Measurements from ENCODE around the gene OR8D4. TPM values are rescaled to one million over a fixed set of nuclear protein-coding genes. Genes with fewer than 3 reads are reported as not detected.

The OR8D4 gene
- total RNA-seq, 8 experiments from 2014 or later: 0.09 to 0.57 (median 0.14) TPM; not detected in 4

DNA sequence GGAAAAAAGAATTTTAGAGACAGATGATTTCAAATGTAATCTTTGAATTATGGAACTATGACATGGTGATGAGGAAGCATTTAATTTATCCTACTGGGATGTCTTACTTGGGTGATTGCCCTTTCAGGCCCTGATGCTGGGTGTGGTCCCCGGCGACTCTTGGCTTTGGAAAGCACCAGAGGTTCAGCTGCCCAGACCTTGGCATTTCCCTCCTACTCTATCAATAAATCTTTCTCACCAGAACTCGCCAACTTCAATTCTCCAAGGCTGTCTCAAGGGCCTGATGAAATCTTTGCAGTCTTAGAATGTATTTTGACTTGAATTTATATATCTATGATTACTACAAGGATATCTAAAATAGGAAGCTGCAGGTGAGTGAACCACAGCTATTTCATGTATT, 19.0 kb downstream of the OR8D4 start:
- in situ Hi-C loops (cut with MboI; ENCODE audit: low pct_unique_long_range_greater_than_20kb in 2 of 9, low sequenced_read_pairs in 9 of 9, unreplicated experiment in 9 of 9): no loop called here
- 6 to 100% (median 79%) methylated on average over 1 to 3 of the region's 3 CpGs; no CpG with 5 or more reads in 3 of the 10 experiments for WGBS, 10 experiments
- no peak overlapping the region for H3K4me3 ChIP-seq
- no peak overlapping the region for H3K27ac ChIP-seq
- ATAC-seq (replicated peaks in 6 of 8): no peak
- no peaks in the 10 kb centered on the region for H3K4me1 ChIP-seq (replicated peaks in 1 of 2)

DNA sequence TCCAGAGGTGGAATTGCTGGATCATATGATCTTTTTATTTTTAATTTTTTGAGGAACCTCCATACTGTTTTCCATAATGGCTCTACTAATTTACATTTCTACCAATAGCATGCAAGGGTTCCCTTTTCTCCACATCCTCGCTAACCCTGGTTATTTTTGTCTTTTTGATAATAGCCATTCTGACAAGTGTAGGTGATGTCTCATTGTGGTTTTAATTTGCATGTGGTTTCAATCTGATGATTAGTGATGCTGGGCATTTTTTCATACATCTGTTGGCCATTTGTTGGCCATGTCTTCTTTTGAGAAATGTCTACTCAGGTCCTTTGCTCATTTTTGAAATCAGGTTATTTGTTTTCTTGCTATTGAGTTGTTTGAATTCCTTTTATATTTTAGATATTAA, 22.1 kb downstream of the OR8D4 start:
- H3K4me3 ChIP-seq: no peak overlapping the region
- no peak for ATAC-seq (replicated peaks in 6 of 8)
- 0 to 89% (median 82%) methylated on average over 1 of the region's 1 CpG for WGBS, 10 experiments
- no peaks in the 10 kb centered on the region for H3K4me1 ChIP-seq (replicated peaks in 1 of 2)
- in situ Hi-C loops (cut with MboI; ENCODE audit: low pct_unique_long_range_greater_than_20kb in 2 of 9, low sequenced_read_pairs in 9 of 9, unreplicated experiment in 9 of 9): no loop called here
- no peak overlapping the region for H3K27ac ChIP-seq

- no peaks in the 10 kb centered on the region for H3K4me1 ChIP-seq (replicated peaks in 1 of 2)
- H3K4me3 ChIP-seq: no peak within 1 kb of the TSS
- WGBS, 10 experiments: 0 to 100% (median 40%) methylated on average over 1 of the region's 1 CpG; no CpG with 5 or more reads in 5 of the 10 experiments
- no peak for ATAC-seq (replicated peaks in 6 of 8)
- no peak within 1 kb of the TSS for H3K27ac ChIP-seq
- in situ Hi-C loops (cut with MboI; ENCODE audit: low pct_unique_long_range_greater_than_20kb in 2 of 9, low sequenced_read_pairs in 9 of 9, unreplicated experiment in 9 of 9): loop anchor here in 1 of 9 experiments (25.0 kb wide), 2 partner anchors 102 to 177 kb away; partner anchors contain the start of gene OR6X1
These were observed 37.4 kb downstream of the OR8D4 start, which contains the start of gene OR4D5 for GRCh38 chr11:123939317-123939716. TSS of gene OR4D5 (plus strand) at chr11:123939617. CDS start at chr11:123939617, 0 bp downstream.

GRCh38 chr11:123942413-123942812, 40.4 kb downstream of the OR8D4 start:
- ATAC-seq (replicated peaks in 6 of 8): no peak
- H3K4me3 ChIP-seq: no peak overlapping the region
- no peaks in the 10 kb centered on the region for H3K4me1 ChIP-seq (replicated peaks in 1 of 2)
- in situ Hi-C loops (cut with MboI; ENCODE audit: low pct_unique_long_range_greater_than_20kb in 2 of 9, low sequenced_read_pairs in 9 of 9, unreplicated experiment in 9 of 9): loop anchor here in 1 of 9 experiments (25.0 kb wide), 2 partner anchors 105 to 180 kb away; partner anchors contain the start of gene OR6X1
- 0 to 93% (median 76%) methylated on average over 1 to 4 of the region's 4 CpGs for WGBS, 10 experiments
- no peak overlapping the region for H3K27ac ChIP-seq

GRCh38 chr11:123943738-123944137, 41.8 kb downstream of the OR8D4 start, which contains the start of gene OR6T1:
TSS of gene OR6T1 (minus strand) at chr11:123943838. CDS start at chr11:123943838, 0 bp downstream.
- Histone ChIP-seq H3K4me3 (no peak within 1 kb of the TSS), H3K4me1 (replicated peaks in 1 of 2) (no peaks in the 10 kb centered on the region), H3K27ac (no peak within 1 kb of the TSS)
- 0 to 100% (median 63%) methylated on average over 1 to 3 of the region's 3 CpGs for WGBS, 10 experiments
- in situ Hi-C loops (cut with MboI; ENCODE audit: low pct_unique_long_range_greater_than_20kb in 2 of 9, low sequenced_read_pairs in 9 of 9, unreplicated experiment in 9 of 9): loop anchor here in 1 of 9 experiments (25.0 kb wide), 2 partner anchors 106 to 181 kb away; partner anchors contain the start of gene OR6X1
- no peak for ATAC-seq (replicated peaks in 6 of 8)

DNA sequence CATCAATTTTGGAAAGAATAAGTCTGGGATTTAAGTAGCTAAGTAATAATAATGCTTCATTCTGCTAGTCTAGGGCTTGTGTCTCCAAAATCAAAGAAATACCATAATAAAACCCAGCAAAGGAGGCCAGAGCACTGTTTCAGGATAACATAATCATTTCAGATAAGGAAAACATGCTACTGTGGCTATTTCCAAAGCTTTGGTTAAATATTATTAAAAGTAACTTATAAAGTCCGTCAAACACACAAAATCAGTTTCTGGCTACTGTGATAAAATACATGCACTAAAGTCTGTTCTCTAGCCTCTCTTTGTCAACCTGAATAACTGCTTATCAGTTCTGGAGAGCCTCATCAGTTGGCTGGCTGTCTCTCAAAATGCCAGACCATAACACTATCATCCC, 43.2 kb downstream of the OR8D4 start:
- 0 to 100% (median 57%) methylated on average over 1 of the region's 1 CpG; no CpG with 5 or more reads in 2 of the 10 experiments for WGBS, 10 experiments

DNA sequence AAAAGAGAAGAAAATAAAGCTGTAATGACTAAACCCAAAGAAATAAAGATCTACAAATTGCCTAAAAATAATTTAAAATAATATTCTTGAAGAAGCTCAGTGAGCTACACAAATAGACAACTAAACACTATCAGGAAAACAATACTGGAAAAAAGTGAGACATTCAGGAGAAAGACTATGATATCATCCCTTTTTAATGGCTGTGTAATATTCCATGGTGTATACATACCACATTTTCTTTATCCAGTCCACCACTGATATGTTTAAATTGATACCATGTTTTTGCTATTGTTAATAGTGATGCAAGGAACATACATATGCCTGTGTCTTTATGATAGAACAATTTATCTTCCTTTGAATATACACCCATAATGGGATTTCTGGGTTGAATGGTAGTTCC, 54.8 kb downstream of the OR8D4 start:
- H3K4me3 ChIP-seq: no peak overlapping the region
- no peaks in the 10 kb centered on the region for H3K4me1 ChIP-seq (replicated peaks in 1 of 2)
- no peak for ATAC-seq (replicated peaks in 6 of 8)
- in situ Hi-C loops (cut with MboI; ENCODE audit: low pct_unique_long_range_greater_than_20kb in 2 of 9, low sequenced_read_pairs in 9 of 9, unreplicated experiment in 9 of 9): no loop called here
- no peak overlapping the region for H3K27ac ChIP-seq

More for the DNA sequence above, 43.2 kb downstream of the OR8D4 start:
- Histone ChIP-seq H3K4me3 (no peak overlapping the region), H3K4me1 (replicated peaks in 1 of 2) (no peaks in the 10 kb centered on the region), H3K27ac (no peak overlapping the region)
- in situ Hi-C loops (cut with MboI; ENCODE audit: low pct_unique_long_range_greater_than_20kb in 2 of 9, low sequenced_read_pairs in 9 of 9, unreplicated experiment in 9 of 9): loop anchor here in 1 of 9 experiments (25.0 kb wide), 2 partner anchors 108 to 183 kb away; partner anchors contain the start of gene OR6X1
- ATAC-seq (replicated peaks in 6 of 8): no peak

Other genes with a start within 250 kb of the OR8D4 start
- gene SCN3B, start 247.5 kb upstream of the OR8D4 start, total RNA-seq: 10 to 100 TPM in 5 of 8 experiments, 1 to 10 TPM in 1, under 1 TPM in 2; 0.13 to 67.3 (median 25.3) TPM
- gene ZNF202, start 160.5 kb upstream of the OR8D4 start, total RNA-seq: 10 to 100 TPM in 5 of 8 experiments, 1 to 10 TPM in 3; 5.4 to 13.6 (median 10.5) TPM
- under 1 TPM in 2 of 8 experiments, not detected in 6; 0.18 to 0.57 TPM for gene OR6X1, start 147.6 kb upstream of the OR8D4 start, total RNA-seq
- under 1 TPM in 1 of 8 experiments, not detected in 7; 0.76 TPM for gene OR6M1, start 95.8 kb upstream of the OR8D4 start, total RNA-seq
- not detected for gene TMEM225, start 16.5 kb upstream of the OR8D4 start, total RNA-seq
- not detected for gene OR4D5, start 37.5 kb downstream of the OR8D4 start, total RNA-seq
- gene OR6T1, start 41.7 kb downstream of the OR8D4 start, total RNA-seq: under 1 TPM in 3 of 8 experiments, not detected in 5; 0.27 to 0.42 (median 0.33) TPM
- gene OR10S1, start 75.6 kb downstream of the OR8D4 start, total RNA-seq: under 1 TPM in 5 of 8 experiments, not detected in 3; 0.17 to 0.85 (median 0.36) TPM
- gene OR10G6, start 93.0 kb downstream of the OR8D4 start, total RNA-seq: under 1 TPM in 1 of 8 experiments, not detected in 7; 0.38 TPM
- gene OR10G4, start 110.8 kb downstream of the OR8D4 start, total RNA-seq: under 1 TPM in 5 of 8 experiments, not detected in 3; 0.05 to 0.24 (median 0.13) TPM
- under 1 TPM in 1 of 8 experiments, not detected in 7; 0.38 TPM for gene OR10G9, start 120.8 kb downstream of the OR8D4 start, total RNA-seq
- gene OR10G8, start 124.6 kb downstream of the OR8D4 start, total RNA-seq: under 1 TPM in 1 of 8 experiments, not detected in 7; 0.17 TPM
- under 1 TPM in 3 of 8 experiments, not detected in 5; 0.08 to 0.35 (median 0.14) TPM for gene OR10G7, start 139.2 kb downstream of the OR8D4 start, total RNA-seq
- gene VWA5A, start 213.3 kb downstream of the OR8D4 start, total RNA-seq: 10 to 100 TPM in 6 of 8 experiments, 1 to 10 TPM in 2; 7.0 to 34.7 (median 15.4) TPM

All from motor neuron (in vitro differentiated cells).